ENCODE data around the gene DNAJB6.

DNAJB6 gene

GRCh38 chr7:157411580-157411979 lies 74.8 kb downstream of the DNAJB6 start:
- DNase-seq: peak; percentile 68

- no peak for DNase-seq
Observed at GRCh38 chr7:157412021-157412443, 75.2 kb downstream of the DNAJB6 start.

- no peak for DNase-seq
Observed at GRCh38 chr7:157412491-157413180, 75.8 kb downstream of the DNAJB6 start.

GRCh38 chr7:157413881-157414701 lies 77.3 kb downstream of the DNAJB6 start:
- DNase-seq: no peak

GRCh38 chr7:157414702-157415096 lies 77.9 kb downstream of the DNAJB6 start:
- no peak for DNase-seq

GRCh38 chr7:157415486-157415885 lies 78.7 kb downstream of the DNAJB6 start:
- DNase-seq: no peak

GRCh38 chr7:157416011-157416410 lies 79.2 kb downstream of the DNAJB6 start:
- DNase-seq: no peak

GRCh38 chr7:157418204-157419034 lies 81.6 kb downstream of the DNAJB6 start:
- DNase-seq: no peak

GRCh38 chr7:157419035-157419293 lies 82.2 kb downstream of the DNAJB6 start:
- no peak for DNase-seq

GRCh38 chr7:157422279-157422678 lies 85.5 kb downstream of the DNAJB6 start:
- no peak for DNase-seq

GRCh38 chr7:157423348-157423747 lies 86.5 kb downstream of the DNAJB6 start:
- DNase-seq: no peak

GRCh38 chr7:157423886-157424565 lies 87.2 kb downstream of the DNAJB6 start:
- no peak for DNase-seq

GRCh38 chr7:157425137-157425731 lies 88.4 kb downstream of the DNAJB6 start:
- DNase-seq: no peak

GRCh38 chr7:157425761-157426160 lies 89.0 kb downstream of the DNAJB6 start:
- no peak for DNase-seq

- no peak for DNase-seq
Observed at GRCh38 chr7:157426463-157427301, 89.9 kb downstream of the DNAJB6 start.

- no peak for DNase-seq
Observed at GRCh38 chr7:157427811-157428553, 91.2 kb downstream of the DNAJB6 start.

- no peak for DNase-seq
Observed at GRCh38 chr7:157428554-157428945, 91.7 kb downstream of the DNAJB6 start.

- no peak for DNase-seq
Observed at GRCh38 chr7:157429001-157429679, 92.3 kb downstream of the DNAJB6 start.

GRCh38 chr7:157429680-157430224 lies 92.9 kb downstream of the DNAJB6 start:
- no peak for DNase-seq

- no peak for DNase-seq
Observed at GRCh38 chr7:157430721-157431120, 93.9 kb downstream of the DNAJB6 start.
